Subcutaneous abdominal adipose tissue (tissue), 5 donors: ENCODE results near the gene PCDHA3.
"Not testable (repeated sequence)": the region's sequence is repeated elsewhere in the genome, so short reads cannot be mapped to it uniquely, and the experiment has no call there.

Experiments
- H3K27ac ChIP-seq: one replicate; pipeline ENCODE4 v1.7.0; 2013; ENCODE audit warnings: low read depth, mild to moderate bottlenecking, inconsistent platforms, low read length, moderate library complexity
- H3K27me3 ChIP-seq, 5 donors: one replicate each; pipeline ENCODE4 v1.7.0; 2013; ENCODE audit warnings: low read length in 5 of 5, inconsistent platforms in 1 of 5; ENCODE audit not compliant: control insufficient read depth in 5 of 5, insufficient read depth in 4 of 5
- H3K36me3 ChIP-seq, 5 donors: one replicate each; pipeline ENCODE4 v1.7.0; 2013; ENCODE audit warnings: low read length in 5 of 5; ENCODE audit not compliant: control insufficient read depth in 5 of 5, insufficient read depth in 5 of 5
- H3K4me1 ChIP-seq, 5 donors: one replicate each; pipeline ENCODE4 v1.7.0; 2013; ENCODE audit warnings: low read length in 5 of 5, mild to moderate bottlenecking in 3 of 5, moderate library complexity in 1 of 5; ENCODE audit not compliant: control insufficient read depth in 5 of 5, insufficient read depth in 5 of 5
- H3K4me3 ChIP-seq, 5 donors: one replicate each; pipeline ENCODE4 v1.7.0; 2013; ENCODE audit warnings: low read length in 5 of 5, low read depth in 1 of 5
- H3K9ac ChIP-seq, 5 donors: one replicate each; pipeline ENCODE4 v1.7.0; 2013; ENCODE audit warnings: low read length in 5 of 5, mild to moderate bottlenecking in 4 of 5, moderate library complexity in 3 of 5
- H3K9me3 ChIP-seq, 5 donors: one replicate each; pipeline ENCODE4 v1.7.0; 2013; ENCODE audit warnings: low read length in 5 of 5; ENCODE audit not compliant: control insufficient read depth in 5 of 5
- donor health status: healthy.
- donor health status: healthy.
- donor health status: healthy.
- donor health status: healthy.
- donor health status: healthy.

PCDHA3 gene

GRCh38 chr5:140794595-140795258, 6.1 kb upstream of the PCDHA3 start, which contains the start of gene PCDHA2:
PCDHA2 (plus strand) TSS chr5:140794852.
- H3K27ac ChIP-seq = no peak within 1 kb of the TSS
- peaks cover 11 to 44% (median 34%) of the 10 kb centered on the region in 5 donors for H3K9me3 ChIP-seq
- H3K4me3 ChIP-seq = peak within 1 kb of the TSS in 3 of 5 donors; percentile 14 to 40 (median 34)
- no peaks in the 10 kb centered on the region for H3K36me3 ChIP-seq
- H3K4me1 ChIP-seq = no peaks in the 10 kb centered on the region
- no peak within 1 kb of the TSS for H3K9ac ChIP-seq
- peaks cover 0 to 11% (median 2%) of the 10 kb centered on the region in 5 donors for H3K27me3 ChIP-seq

- Histone ChIP-seq H3K9me3 (peaks cover 11 to 40% (median 32%) of the 10 kb centered on the region in 5 donors), H3K4me1 (no peaks in the 10 kb centered on the region), H3K27me3 (peaks cover 0 to 11% (median 2%) of the 10 kb centered on the region in 5 donors), H3K9ac (no peak overlapping the region), H3K36me3 (no peaks in the 10 kb centered on the region), H3K27ac (no peak overlapping the region), H3K4me3 (peak overlapping the region in 2 of 5 donors; percentile 14 to 34)
These were observed 5.6 kb upstream of the PCDHA3 start for GRCh38 chr5:140795259-140795641.

- H3K9ac ChIP-seq, H3K27ac ChIP-seq, H3K4me1 ChIP-seq, H3K36me3 ChIP-seq: not testable (repeated sequence)
- peak overlapping the region in 1 of 5 donors; percentile 33 for H3K4me3 ChIP-seq
- peaks cover 0 to 11% (median 2%) of the 10 kb centered on the region in 5 donors for H3K27me3 ChIP-seq
- H3K9me3 ChIP-seq = peaks cover 11 to 44% (median 29%) of the 10 kb centered on the region in 5 donors
These were observed 4.7 kb upstream of the PCDHA3 start for GRCh38 chr5:140796072-140796717.

- H3K4me1 ChIP-seq = no peaks in the 10 kb centered on the region
- H3K9ac ChIP-seq = no peak overlapping the region
- no peaks in the 10 kb centered on the region for H3K36me3 ChIP-seq
- peaks cover 11 to 49% (median 29%) of the 10 kb centered on the region in 5 donors for H3K9me3 ChIP-seq
- peak overlapping the region in 2 of 5 donors; percentile 12 to 33 for H3K4me3 ChIP-seq
- peaks cover 0 to 11% (median 2%) of the 10 kb centered on the region in 5 donors for H3K27me3 ChIP-seq
- no peak overlapping the region for H3K27ac ChIP-seq
These were observed 4.2 kb upstream of the PCDHA3 start for GRCh38 chr5:140796718-140797095.

- Histone ChIP-seq H3K4me1 (no peaks in the 10 kb centered on the region), H3K27ac (no peak overlapping the region), H3K4me3 (peak overlapping the region in 4 of 5 donors; percentile 23 to 60 (median 43)), H3K9me3 (peaks cover 7 to 38% (median 27%) of the 10 kb centered on the region in 5 donors), H3K27me3 (peaks cover 0 to 14% (median 0%) of the 10 kb centered on the region in 5 donors), H3K9ac (no peak overlapping the region), H3K36me3 (no peaks in the 10 kb centered on the region)
These were observed 611 bp downstream of the PCDHA3 start for GRCh38 chr5:140801494-140801841.

- H3K27me3 ChIP-seq, H3K9ac ChIP-seq, H3K4me1 ChIP-seq, H3K36me3 ChIP-seq, H3K27ac ChIP-seq: not testable (repeated sequence)
- peaks cover 7 to 36% (median 26%) of the 10 kb centered on the region in 5 donors for H3K9me3 ChIP-seq
- H3K4me3 ChIP-seq = peak overlapping the region in 2 of 5 donors; percentile 28 to 51
These were observed 1.5 kb downstream of the PCDHA3 start for GRCh38 chr5:140802381-140802780.

- Histone ChIP-seq H3K9me3 (peaks cover 7 to 38% (median 29%) of the 10 kb centered on the region in 5 donors), H3K36me3 (no peaks in the 10 kb centered on the region)
These were observed 2.0 kb downstream of the PCDHA3 start for GRCh38 chr5:140802781-140803271.

GRCh38 chr5:140806834-140807775, 6.2 kb downstream of the PCDHA3 start, which contains the start of gene PCDHA4:
PCDHA4 (plus strand) TSS chr5:140807068.
- Histone ChIP-seq H3K4me1 (no peaks in the 10 kb centered on the region), H3K27ac (no peak within 1 kb of the TSS), H3K9ac (no peak within 1 kb of the TSS), H3K36me3 (no peaks in the 10 kb centered on the region), H3K4me3 (peak within 1 kb of the TSS in 4 of 5 donors; percentile 8 to 59 (median 54)), H3K9me3 (peaks cover 5 to 42% (median 34%) of the 10 kb centered on the region in 5 donors), H3K27me3 (peaks cover 0 to 16% (median 0%) of the 10 kb centered on the region in 5 donors)

More at GRCh38 chr5:140802781-140803271, 2.0 kb downstream of the PCDHA3 start:
- no peak overlapping the region for H3K27ac ChIP-seq
- peaks cover 0 to 9% (median 0%) of the 10 kb centered on the region in 5 donors for H3K27me3 ChIP-seq
- H3K4me3 ChIP-seq = peak overlapping the region in 1 of 5 donors; percentile 51
- H3K4me1 ChIP-seq = no peaks in the 10 kb centered on the region
- H3K9ac ChIP-seq = no peak overlapping the region

- not testable (repeated sequence) for H3K4me1 ChIP-seq, H3K27ac ChIP-seq, H3K36me3 ChIP-seq, H3K9ac ChIP-seq, H3K27me3 ChIP-seq
- Histone ChIP-seq H3K9me3 (peaks cover 4 to 36% (median 21%) of the 10 kb centered on the region in 5 donors), H3K4me3 (peak overlapping the region in 1 of 5 donors; percentile 22)
These were observed 7.5 kb downstream of the PCDHA3 start for GRCh38 chr5:140808241-140808888.
